Thyroid gland (tissue), 4 donors: ENCODE results near the gene DISC1.

Experiments
- POLR2A ChIP-seq, 2 donors: fragments of 450-650 bp; IDR thresholded peaks; one replicate each; pipeline ENCODE4 v1.6.1; 2017; ENCODE audit warnings: antibody characterized with exemption in 2 of 2, mild to moderate bottlenecking in 2 of 2, moderate library complexity in 1 of 2
- TF ChIP-seq, protein P1 (sequence below), 6 experiments: fragments of 200-600 bp in 3 of 6; fragments of 450-650 bp in 3 of 6; sonication (generic) in 3 of 6; IDR thresholded peaks; one replicate each; pipeline ENCODE4 v1.5.1; 2016 to 2019; ENCODE audit warnings: antibody characterized with exemption in 6 of 6, mild to moderate bottlenecking in 2 of 6, inconsistent platforms in 1 of 6, moderate library complexity in 1 of 6

DNA sequence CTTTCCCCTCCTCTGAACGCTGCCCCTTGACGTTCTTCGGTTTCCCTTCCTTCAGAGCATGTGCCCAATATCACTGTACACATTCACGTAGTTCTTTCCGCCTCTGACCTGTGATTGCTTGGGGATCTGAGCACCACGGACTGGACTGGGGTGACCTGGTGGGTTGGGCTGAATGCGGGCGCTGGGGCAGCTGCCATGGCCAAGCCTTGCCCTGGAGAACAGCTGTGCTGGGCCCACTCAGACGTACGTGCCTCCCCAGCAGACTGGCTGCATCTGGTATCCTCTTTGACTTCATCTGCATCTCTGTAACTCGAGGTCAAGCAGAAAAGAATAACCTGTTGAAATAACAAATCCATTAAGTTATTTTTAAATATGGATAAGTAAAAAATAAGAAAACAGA, 35.1 kb upstream of the DISC1 start:
- TF ChIP-seq, protein P1, sequence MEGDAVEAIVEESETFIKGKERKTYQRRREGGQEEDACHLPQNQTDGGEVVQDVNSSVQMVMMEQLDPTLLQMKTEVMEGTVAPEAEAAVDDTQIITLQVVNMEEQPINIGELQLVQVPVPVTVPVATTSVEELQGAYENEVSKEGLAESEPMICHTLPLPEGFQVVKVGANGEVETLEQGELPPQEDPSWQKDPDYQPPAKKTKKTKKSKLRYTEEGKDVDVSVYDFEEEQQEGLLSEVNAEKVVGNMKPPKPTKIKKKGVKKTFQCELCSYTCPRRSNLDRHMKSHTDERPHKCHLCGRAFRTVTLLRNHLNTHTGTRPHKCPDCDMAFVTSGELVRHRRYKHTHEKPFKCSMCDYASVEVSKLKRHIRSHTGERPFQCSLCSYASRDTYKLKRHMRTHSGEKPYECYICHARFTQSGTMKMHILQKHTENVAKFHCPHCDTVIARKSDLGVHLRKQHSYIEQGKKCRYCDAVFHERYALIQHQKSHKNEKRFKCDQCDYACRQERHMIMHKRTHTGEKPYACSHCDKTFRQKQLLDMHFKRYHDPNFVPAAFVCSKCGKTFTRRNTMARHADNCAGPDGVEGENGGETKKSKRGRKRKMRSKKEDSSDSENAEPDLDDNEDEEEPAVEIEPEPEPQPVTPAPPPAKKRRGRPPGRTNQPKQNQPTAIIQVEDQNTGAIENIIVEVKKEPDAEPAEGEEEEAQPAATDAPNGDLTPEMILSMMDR (IDR thresholded peaks at IDR 0.05), result no peak
- TF ChIP-seq POLR2A (IDR thresholded peaks at IDR 0.05), result no peak
